Measurements from ENCODE around the gene SMIM24. TPM values are rescaled to one million over a fixed set of nuclear protein-coding genes. Genes with fewer than 3 reads are reported as not detected.
"Not testable (repeated sequence)": the region's sequence is repeated elsewhere in the genome, so short reads cannot be mapped to it uniquely, and the experiment has no call there.

Gene SMIM24
- total and polyA plus RNA-seq, 4 experiments from 2014 or later, result not detected

DNA sequence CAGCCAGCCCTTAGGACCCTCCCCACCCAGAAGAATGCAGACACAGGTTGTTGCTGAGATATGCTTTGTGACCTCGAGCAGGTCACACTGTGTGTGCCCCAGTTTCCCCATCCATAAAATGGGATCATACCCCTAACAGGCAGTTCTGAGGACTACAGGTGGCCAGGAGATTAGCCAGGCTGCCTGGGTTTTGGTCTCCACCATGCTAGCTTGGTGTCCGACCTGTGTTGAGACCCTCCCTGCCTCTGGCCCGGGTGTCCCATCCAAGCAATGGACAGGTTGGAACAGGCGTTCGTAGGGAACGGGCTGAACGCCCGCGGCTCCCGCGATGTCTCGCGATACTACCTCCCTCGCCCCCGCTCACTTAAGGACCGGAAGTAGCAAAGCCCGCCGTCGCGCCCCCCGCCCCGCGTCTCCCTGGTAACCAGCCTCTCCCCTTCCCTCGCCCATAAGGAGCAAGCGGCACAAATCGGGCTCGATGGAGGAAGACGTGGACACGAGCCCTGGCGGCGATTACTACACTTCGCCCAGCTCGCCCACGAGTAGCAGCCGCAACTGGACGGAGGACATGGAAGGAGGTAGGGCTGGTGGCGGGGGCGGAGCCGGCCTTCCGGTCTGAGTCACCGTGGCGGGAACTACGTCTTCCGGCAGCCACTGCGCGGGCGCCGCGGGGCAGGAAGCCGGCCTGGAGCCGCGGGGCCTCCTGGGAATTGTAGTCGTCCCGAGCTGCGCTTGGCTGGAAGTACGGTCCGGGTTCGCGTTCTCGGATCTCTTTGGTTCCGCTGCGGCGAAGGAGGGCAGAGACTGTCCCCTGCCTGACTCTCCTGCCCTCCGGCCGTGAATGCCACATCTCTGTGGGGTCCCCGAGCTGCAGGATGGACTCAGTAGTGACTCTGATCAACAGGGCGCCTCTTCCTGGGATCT is 45.4 kb downstream of the SMIM24 start:
- POLR2A ChIA-PET (ENCODE audit: partially characterized antibody), result interaction anchor here (0.7 to 2.0 kb wide), 11 partner anchors 71 to 780 kb away, joined by 3 to 11 read pairs (median 3); partner anchors contain the start of genes FZR1, MRPL54, NCLN and TLE5

GRCh38 chr19:3433805-3434540 is 46.4 kb downstream of the SMIM24 start:
- ChIA-PET POLR2A (ENCODE audit: partially characterized antibody) (interaction anchor here (0.9 to 2.0 kb wide), 6 partner anchors 70 to 781 kb away, joined by 3 to 11 read pairs (median 6); partner anchors contain the start of genes MRPL54, NCLN and TLE5), CTCF (ENCODE audit: partially characterized antibody) (interaction anchor here (8.4 kb wide), 1 partner anchor 106 kb away, joined by 150 read pairs; no protein-coding TSS in a partner anchor)
- peaks cover 12% of the 10 kb centered on the region for H3K4me1 ChIP-seq (ENCODE audit: insufficient read depth, low read length)
- Mint-ChIP-seq H3K9me3 (peaks cover 0 to 4% (median 0%) of the 10 kb centered on the region in 8 donors), H3K27me3 (no peaks in the 10 kb centered on the region), H3K4me1 (peaks cover 9 to 21% (median 13%) of the 10 kb centered on the region in 4 donors), H3K27ac (peak overlapping the region; percentile 94 to 99 (median 99)), H3K4me3 (peak overlapping the region; percentile 92 to 99 (median 96)), H3K36me3 (peaks cover 4 to 13% of the 10 kb centered on the region in 2 donors)
- no peaks in the 10 kb centered on the region for H3K36me3 ChIP-seq (ENCODE audit: insufficient read depth, low read length)
- peak overlapping the region; percentile 68 to 95 for H3K4me3 ChIP-seq (ENCODE audit: low read length in 2 of 2)
- H3K27me3 ChIP-seq (ENCODE audit: insufficient read depth, low read length), result no peaks in the 10 kb centered on the region
- H3K9me3 ChIP-seq (ENCODE audit: control insufficient read depth in 1 of 2, low read length in 2 of 2), result no peaks in the 10 kb centered on the region
- peak overlapping the region; percentile 84 for H3K27ac ChIP-seq (ENCODE audit: low read depth, low read length)
- DNase-seq, result no peak
- intact Hi-C loops (cut with micrococcal nuclease), result loop anchor here (10.0 kb wide), 1 partner anchor 69 kb away; the partner anchor contains the start of gene NFIC

More for the DNA sequence above, 45.4 kb downstream of the SMIM24 start:
- no peaks in the 10 kb centered on the region for H3K36me3 ChIP-seq (ENCODE audit: insufficient read depth, low read length)
- peak overlapping the region; percentile 94 to 99 (median 99) for H3K27ac Mint-ChIP-seq
- H3K4me3 Mint-ChIP-seq, result peak overlapping the region; percentile 92 to 99 (median 96)
- peak; percentile 92 to 96 (median 95) for DNase-seq
- CTCF ChIA-PET (ENCODE audit: partially characterized antibody), result interaction anchor here (0.6 to 8.4 kb wide), 2 partner anchors 107 to 572 kb away, joined by 3 to 150 read pairs; no protein-coding TSS in a partner anchor
- peaks cover 4 to 14% of the 10 kb centered on the region in 2 donors for H3K36me3 Mint-ChIP-seq
- peak overlapping the region; percentile 68 to 95 for H3K4me3 ChIP-seq (ENCODE audit: low read length in 2 of 2)
- H3K4me1 ChIP-seq (ENCODE audit: insufficient read depth, low read length), result peaks cover 12% of the 10 kb centered on the region
- peak overlapping the region; percentile 84 for H3K27ac ChIP-seq (ENCODE audit: low read depth, low read length)
- no peaks in the 10 kb centered on the region for H3K27me3 Mint-ChIP-seq
- peaks cover 0 to 3% (median 0%) of the 10 kb centered on the region in 8 donors for H3K9me3 Mint-ChIP-seq
- no peaks in the 10 kb centered on the region for H3K9me3 ChIP-seq (ENCODE audit: control insufficient read depth in 1 of 2, low read length in 2 of 2)
- H3K27me3 ChIP-seq (ENCODE audit: insufficient read depth, low read length), result no peaks in the 10 kb centered on the region
- H3K4me1 Mint-ChIP-seq, result peaks cover 9 to 21% (median 13%) of the 10 kb centered on the region in 4 donors
- intact Hi-C loops (cut with micrococcal nuclease), result loop anchor here (1.0 to 10.0 kb wide), 3 partner anchors 65 to 71 kb away; partner anchors contain the start of genes DOHH, FZR1 and NFIC

GRCh38 chr19:3433313-3433712 is 47.0 kb downstream of the SMIM24 start:
- CTCF ChIA-PET (ENCODE audit: partially characterized antibody), result interaction anchor here (8.4 kb wide), 1 partner anchor 105 kb away, joined by 150 read pairs; no protein-coding TSS in a partner anchor
- POLR2A ChIA-PET (ENCODE audit: partially characterized antibody), result no interaction called here
- peaks cover 0 to 4% (median 0%) of the 10 kb centered on the region in 8 donors for H3K9me3 Mint-ChIP-seq
- no peak overlapping the region for H3K4me3 Mint-ChIP-seq
- Histone ChIP-seq H3K27me3 (ENCODE audit: insufficient read depth, low read length) (no peaks in the 10 kb centered on the region), H3K27ac (ENCODE audit: low read depth, low read length) (no peak overlapping the region), H3K36me3 (ENCODE audit: insufficient read depth, low read length) (no peaks in the 10 kb centered on the region), H3K4me1 (ENCODE audit: insufficient read depth, low read length) (peaks cover 12% of the 10 kb centered on the region), H3K4me3 (ENCODE audit: low read length in 2 of 2) (no peak overlapping the region), H3K9me3 (ENCODE audit: control insufficient read depth in 1 of 2, low read length in 2 of 2) (no peaks in the 10 kb centered on the region)
- no peaks in the 10 kb centered on the region for H3K27me3 Mint-ChIP-seq
- DNase-seq, result no peak
- H3K36me3 Mint-ChIP-seq, result peaks cover 4 to 13% of the 10 kb centered on the region in 2 donors
- H3K27ac Mint-ChIP-seq, result peak overlapping the region in 1 of 7 donors; percentile 99
- H3K4me1 Mint-ChIP-seq, result peaks cover 9 to 21% (median 13%) of the 10 kb centered on the region in 4 donors
- intact Hi-C loops (cut with micrococcal nuclease), result loop anchor here (10.0 kb wide), 1 partner anchor 69 kb away; the partner anchor contains the start of gene NFIC

DNA sequence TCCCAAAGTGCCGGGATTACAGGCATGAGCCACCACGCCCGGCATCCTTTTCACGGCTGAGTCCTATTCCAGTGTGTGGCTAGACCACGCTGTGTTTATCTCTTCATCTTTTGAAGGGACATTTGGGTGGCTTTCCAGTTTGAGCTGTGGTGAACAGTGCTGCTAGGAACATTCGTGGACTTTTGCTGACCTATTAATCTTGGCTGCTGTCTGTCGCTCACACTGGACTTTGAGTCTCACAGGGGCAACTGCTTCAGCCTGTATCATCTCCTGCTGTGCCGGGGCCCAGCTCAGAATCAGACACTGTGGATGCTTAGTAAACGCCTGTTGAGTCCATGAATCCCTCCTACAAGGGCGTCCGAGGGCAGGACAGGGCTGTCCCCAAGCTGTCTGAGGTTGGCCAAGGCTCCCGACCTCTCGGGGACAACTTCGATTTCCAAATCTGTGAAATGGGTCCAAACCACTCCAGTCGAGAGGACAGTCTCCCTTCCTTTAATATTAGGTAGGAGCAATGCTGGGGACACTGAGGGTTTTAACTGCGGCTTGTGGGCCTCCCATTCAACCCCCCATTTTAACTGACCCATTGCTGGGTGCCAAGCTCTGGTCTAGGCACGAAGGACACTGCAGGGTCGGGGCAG is 48.4 kb downstream of the SMIM24 start:
- no peaks in the 10 kb centered on the region for H3K27me3 Mint-ChIP-seq

DNA sequence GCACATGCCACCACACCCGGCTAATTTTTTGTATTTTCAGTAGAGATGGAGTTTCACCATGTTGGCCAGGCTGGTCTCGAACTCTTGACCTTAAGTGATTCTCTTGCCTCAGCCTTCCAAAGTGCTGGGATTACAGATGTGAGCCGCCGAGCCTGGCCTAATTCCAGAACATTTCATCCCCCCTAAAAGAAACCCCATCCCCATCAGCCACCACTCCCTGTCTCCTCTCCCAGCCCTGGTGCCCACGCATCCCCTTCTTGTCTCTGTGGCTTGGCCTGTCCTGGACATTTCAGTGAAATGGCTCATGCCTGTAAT is 50.0 kb downstream of the SMIM24 start:
- H3K27ac ChIP-seq (ENCODE audit: low read depth, low read length); H3K4me3 ChIP-seq (ENCODE audit: low read length in 2 of 2); H3K9me3 ChIP-seq (ENCODE audit: control insufficient read depth in 1 of 2, low read length in 2 of 2); POLR2A ChIA-PET (ENCODE audit: partially characterized antibody); H3K36me3 ChIP-seq (ENCODE audit: insufficient read depth, low read length); H3K4me1 ChIP-seq (ENCODE audit: insufficient read depth, low read length); H3K4me3 Mint-ChIP-seq; H3K27me3 ChIP-seq (ENCODE audit: insufficient read depth, low read length); H3K9me3 Mint-ChIP-seq; H3K27me3 Mint-ChIP-seq; DNase-seq: not testable (repeated sequence)
- Mint-ChIP-seq H3K36me3 (peaks cover 12 to 14% of the 10 kb centered on the region in 2 donors), H3K4me1 (peaks cover 5 to 15% (median 11%) of the 10 kb centered on the region in 4 donors), H3K27ac (peak overlapping the region in 1 of 7 donors; percentile 79)
- intact Hi-C loops (cut with micrococcal nuclease), result loop anchor here (10.0 kb wide), 1 partner anchor 66 kb away; the partner anchor contains the start of gene NFIC
- CTCF ChIA-PET (ENCODE audit: partially characterized antibody), result interaction anchor here (1.2 to 8.4 kb wide), 22 partner anchors 8 to 480 kb away, joined by 3 to 150 read pairs (median 7); no protein-coding TSS in a partner anchor

More for the DNA sequence above, 48.4 kb downstream of the SMIM24 start:
- Histone ChIP-seq H3K9me3 (ENCODE audit: control insufficient read depth in 1 of 2, low read length in 2 of 2) (no peaks in the 10 kb centered on the region), H3K36me3 (ENCODE audit: insufficient read depth, low read length) (no peaks in the 10 kb centered on the region), H3K27ac (ENCODE audit: low read depth, low read length) (no peak overlapping the region), H3K4me1 (ENCODE audit: insufficient read depth, low read length) (peaks cover 12% of the 10 kb centered on the region), H3K27me3 (ENCODE audit: insufficient read depth, low read length) (no peaks in the 10 kb centered on the region), H3K4me3 (ENCODE audit: low read length in 2 of 2) (no peak overlapping the region)
- H3K4me3 Mint-ChIP-seq, result no peak overlapping the region
- H3K4me1 Mint-ChIP-seq, result peaks cover 9 to 21% (median 13%) of the 10 kb centered on the region in 4 donors
- DNase-seq, result no peak
- intact Hi-C loops (cut with micrococcal nuclease), result loop anchor here (10.0 kb wide), 1 partner anchor 67 kb away; the partner anchor contains the start of gene NFIC
- H3K9me3 Mint-ChIP-seq, result peaks cover 0 to 4% (median 0%) of the 10 kb centered on the region in 8 donors
- ChIA-PET CTCF (ENCODE audit: partially characterized antibody) (interaction anchor here (0.6 to 8.4 kb wide), 9 partner anchors 9 to 211 kb away, joined by 3 to 150 read pairs (median 4); no protein-coding TSS in a partner anchor), POLR2A (ENCODE audit: partially characterized antibody) (no interaction called here)
- H3K36me3 Mint-ChIP-seq, result peaks cover 8 to 11% of the 10 kb centered on the region in 2 donors
- peak overlapping the region in 4 of 7 donors; percentile 18 to 70 (median 30) for H3K27ac Mint-ChIP-seq

- intact Hi-C loops (cut with micrococcal nuclease), result no loop called here
- H3K4me1 Mint-ChIP-seq, result no peaks in the 10 kb centered on the region
- H3K9me3 Mint-ChIP-seq, result peaks cover 0 to 2% (median 0%) of the 10 kb centered on the region in 8 donors
- no peaks in the 10 kb centered on the region for H3K27me3 Mint-ChIP-seq
- H3K36me3 Mint-ChIP-seq, result peaks cover 5 to 11% of the 10 kb centered on the region in 2 donors
- H3K4me3 ChIP-seq (ENCODE audit: low read length in 2 of 2), result no peak overlapping the region
- H3K9me3 ChIP-seq (ENCODE audit: control insufficient read depth in 1 of 2, low read length in 2 of 2), result no peaks in the 10 kb centered on the region
- H3K27me3 ChIP-seq (ENCODE audit: insufficient read depth, low read length), result no peaks in the 10 kb centered on the region
- H3K4me1 ChIP-seq (ENCODE audit: insufficient read depth, low read length), result no peaks in the 10 kb centered on the region
- H3K27ac Mint-ChIP-seq, result peak overlapping the region in 2 of 7 donors; percentile 35 to 36
- no peak overlapping the region for H3K4me3 Mint-ChIP-seq
- DNase-seq, result no peak
- H3K27ac ChIP-seq (ENCODE audit: low read depth, low read length), result no peak overlapping the region
- H3K36me3 ChIP-seq (ENCODE audit: insufficient read depth, low read length), result no peaks in the 10 kb centered on the region
- ChIA-PET CTCF (ENCODE audit: partially characterized antibody) (interaction anchor here (2.1 kb wide), 1 partner anchor 100 kb away, joined by 9 read pairs; no protein-coding TSS in a partner anchor), POLR2A (ENCODE audit: partially characterized antibody) (no interaction called here)
Observed at GRCh38 chr19:3426433-3426832, 53.9 kb downstream of the SMIM24 start.
